ENCODE data around the gene ANGEL2.

The ANGEL2 gene

GRCh38 chr1:212950243-212951125 lies 65.2 kb downstream of the ANGEL2 start, which contains the start of gene VASH2:
Gene VASH2 (plus strand): TSS chr1:212950541. CDS start chr1:212951543, 1,002 bp downstream.
- peak; percentile 90 for DNase-seq

GRCh38 chr1:212949771-212950170 lies 65.9 kb downstream of the ANGEL2 start:
- DNase-seq: no peak

GRCh38 chr1:212946872-212947271 lies 68.8 kb downstream of the ANGEL2 start:
- no peak for DNase-seq

GRCh38 chr1:212945463-212946160 lies 70.1 kb downstream of the ANGEL2 start:
- DNase-seq: no peak

GRCh38 chr1:212945056-212945455 lies 70.6 kb downstream of the ANGEL2 start:
- DNase-seq: no peak

GRCh38 chr1:212944229-212944901 lies 71.3 kb downstream of the ANGEL2 start:
- no peak for DNase-seq

- DNase-seq: no peak
Observed at GRCh38 chr1:212943393-212943710, 72.3 kb downstream of the ANGEL2 start.

GRCh38 chr1:212942679-212943392 lies 72.8 kb downstream of the ANGEL2 start:
- DNase-seq: no peak

Data from hematopoietic multipotent progenitor cell treated with erythropoietin and hydrocortisone succinate and interleukin-3 and kit ligand, for 4 days (in vitro differentiated cells).